ENCODE data around the gene FSTL5.

- TF ChIP-seq CTCF (IDR thresholded peaks at IDR 0.05; ENCODE audit: low read depth, low read length, poor library complexity, severe bottlenecking) (no peak), EZH2phosphoT487 (IDR thresholded peaks at IDR 0.05; ENCODE audit: borderline replicate concordance, low read length) (no peak)
Observed at GRCh38 chr4:161651586-161651985, 512.2 kb downstream of the FSTL5 start.

Measured in DOHH2 (cell line).